Esophagus squamous epithelium (tissue), 5 donors: ENCODE results near the gene MAEA. TPM values are rescaled to one million over a fixed set of nuclear protein-coding genes. Genes with fewer than 3 reads are reported as not detected.

Experiments used
- DNase-seq: peaks from one replicate; lab custom pipeline; 2025; lab: John Stamatoyannopoulos, UW
- H3K27ac ChIP-seq, 4 donors: fragments of 200-600 bp; sonication (generic); one replicate each; pipeline ENCODE4 v1.5.1; 2016 to 2019; ENCODE audit warnings: mild to moderate bottlenecking in 1 of 4
- H3K27me3 ChIP-seq, 4 donors: fragments of 200-600 bp; sonication (generic); 1 replicate in 3 of 4; 2 replicates in 1 of 4; pipeline versions ENCODE4 v1.5.1 to v1.6.0; 2017 to 2021; ENCODE audit warnings: antibody characterized with exemption in 1 of 4
- H3K36me3 ChIP-seq, 3 donors: fragments of 200-600 bp; sonication (generic); one replicate each; pipeline ENCODE4 v1.5.1; 2016 to 2019
- H3K4me1 ChIP-seq, 3 donors: fragments of 200-600 bp; sonication (generic); one replicate each; pipeline ENCODE4 v1.5.1; 2017 to 2019
- H3K4me3 ChIP-seq, 4 donors: fragments of 200-600 bp; sonication (generic); 1 replicate in 3 of 4; 2 replicates in 1 of 4; pipeline ENCODE4 v1.5.1; 2016 to 2019; ENCODE audit warnings: mild to moderate bottlenecking in 2 of 4, moderate library complexity in 1 of 4
- H3K9me3 ChIP-seq, 3 donors: fragments of 200-600 bp; sonication (generic); one replicate each; pipeline ENCODE4 v1.5.1; 2016 to 2019
- CTCF ChIP-seq, 6 experiments: fragments of 450-650 bp in 4 of 6; fragments of 200-600 bp in 2 of 6; sonication (generic) in 2 of 6; IDR thresholded peaks; one replicate each; pipeline ENCODE4 v1.5.1; 2016 to 2019; ENCODE audit warnings: antibody characterized with exemption in 6 of 6, mild to moderate bottlenecking in 4 of 6, moderate library complexity in 4 of 6
- POLR2A ChIP-seq, 4 donors: fragments of 450-650 bp; IDR thresholded peaks; one replicate each; pipeline ENCODE4 v1.6.1; 2017; ENCODE audit warnings: antibody characterized with exemption in 4 of 4, mild to moderate bottlenecking in 4 of 4, moderate library complexity in 3 of 4
- WGBS, 2 donors: methylation state at CpG; one replicate each; pipeline ENCODE4 v1.1.5; 2018; 5-methylcytosine and 5-hydroxymethylcytosine counted together
- intact Hi-C: fragments of 100-400 bp; cut with DNase I; formaldehyde crosslinking; loops from one replicate; pipeline ENCODE4 v1.15.0; 2022
- total RNA-seq, 4 donors: library from RNA; depleted of rRNA; stranded (reverse); fragments of >200 nt; gene quantifications; one replicate each; pipeline ENCODE4 v1.1.0, GENCODE V29; 2016
- donor health status: DM: yes; HTN: yes; CAD: no.

Gene MAEA
- total RNA-seq, 4 donors from 2014 or later: 56.6 to 78.7 (median 67.5) TPM

GRCh38 chr4:1367230-1367935, 77.7 kb downstream of the MAEA start:
- 88 to 91% methylated on average over 7 to 13 of the region's 17 CpGs for WGBS, 2 donors
- intact Hi-C loops: no loop called here
- peaks cover 0 to 79% (median 4%) of the 10 kb centered on the region in 3 donors for H3K36me3 ChIP-seq

GRCh38 chr4:1367936-1368289, 78.2 kb downstream of the MAEA start:
- H3K27ac ChIP-seq: no peak overlapping the region
- peaks cover 0 to 79% (median 4%) of the 10 kb centered on the region in 3 donors for H3K36me3 ChIP-seq
- no peak for DNase-seq
- TF ChIP-seq CTCF (IDR thresholded peaks at IDR 0.05) (no peak), POLR2A (IDR thresholded peaks at IDR 0.05) (no peak)
- intact Hi-C loops: no loop called here
- H3K9me3 ChIP-seq: no peaks in the 10 kb centered on the region
- 88 to 92% methylated on average over 3 to 5 of the region's 10 CpGs for WGBS, 2 donors
- peaks cover 0 to 13% (median 4%) of the 10 kb centered on the region in 3 donors for H3K4me1 ChIP-seq
- H3K4me3 ChIP-seq: no peak overlapping the region
- no peaks in the 10 kb centered on the region for H3K27me3 ChIP-seq

More at GRCh38 chr4:1367230-1367935, 77.7 kb downstream of the MAEA start:
- DNase-seq: no peak
- no peak overlapping the region for H3K4me3 ChIP-seq
- H3K9me3 ChIP-seq: no peaks in the 10 kb centered on the region
- H3K27me3 ChIP-seq: no peaks in the 10 kb centered on the region
- no peak overlapping the region for H3K27ac ChIP-seq
- no peak for TF ChIP-seq CTCF (IDR thresholded peaks at IDR 0.05)
- TF ChIP-seq POLR2A (IDR thresholded peaks at IDR 0.05): no peak
- H3K4me1 ChIP-seq: peaks cover 0 to 13% (median 4%) of the 10 kb centered on the region in 3 donors

DNA sequence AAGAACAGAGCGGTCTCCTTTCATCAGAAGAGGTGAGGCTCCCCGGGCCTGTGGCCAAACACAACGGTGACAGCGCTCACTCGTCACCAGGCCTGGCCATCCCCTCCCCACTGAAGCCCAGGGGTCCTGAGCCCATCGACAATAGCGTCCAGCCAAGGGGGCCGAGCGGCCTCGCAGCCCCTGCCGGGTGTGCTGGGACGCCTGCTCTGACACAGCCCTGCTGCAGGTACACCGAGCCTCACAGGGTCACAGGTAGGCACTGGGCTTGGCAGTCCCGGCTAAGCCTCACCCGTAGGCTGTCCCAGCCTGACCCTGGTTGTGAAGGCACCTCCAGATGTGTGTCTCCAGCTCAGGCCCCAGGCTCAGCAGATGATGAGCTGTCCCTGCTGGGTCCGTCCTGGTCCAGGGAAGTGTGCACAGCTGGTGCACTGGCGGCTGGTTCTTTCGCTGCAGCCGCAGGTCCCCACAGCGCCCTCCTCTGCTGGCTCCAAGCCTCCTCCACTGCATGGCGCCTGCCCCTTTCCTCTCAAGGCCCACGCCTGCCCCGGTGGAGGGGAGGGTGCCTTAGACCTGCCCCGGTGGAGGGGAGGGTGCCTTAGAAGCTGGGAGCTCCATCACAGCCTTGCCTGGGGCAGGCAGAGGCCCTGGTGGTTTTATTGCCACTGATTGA, 78.9 kb downstream of the MAEA start:
- no peaks in the 10 kb centered on the region for H3K9me3 ChIP-seq
- H3K36me3 ChIP-seq: peaks cover 4 to 79% (median 4%) of the 10 kb centered on the region in 3 donors
- no peak overlapping the region for H3K4me3 ChIP-seq
- DNase-seq: no peak
- no peak for TF ChIP-seq CTCF (IDR thresholded peaks at IDR 0.05)
- no peak for TF ChIP-seq POLR2A (IDR thresholded peaks at IDR 0.05)
- intact Hi-C loops: no loop called here
- 90 to 100% methylated on average over 2 to 9 of the region's 24 CpGs for WGBS, 2 donors
- no peaks in the 10 kb centered on the region for H3K27me3 ChIP-seq
- peaks cover 0 to 13% (median 4%) of the 10 kb centered on the region in 3 donors for H3K4me1 ChIP-seq
- H3K27ac ChIP-seq: no peak overlapping the region

GRCh38 chr4:1369091-1369450, 79.4 kb downstream of the MAEA start:
- intact Hi-C loops: no loop called here
- Histone ChIP-seq H3K27ac (no peak overlapping the region), H3K4me3 (no peak overlapping the region), H3K27me3 (no peaks in the 10 kb centered on the region), H3K9me3 (no peaks in the 10 kb centered on the region), H3K36me3 (peaks cover 4 to 83% (median 4%) of the 10 kb centered on the region in 3 donors), H3K4me1 (peaks cover 0 to 13% (median 4%) of the 10 kb centered on the region in 3 donors)
- WGBS, 2 donors: 87 to 88% methylated on average over 7 of the region's 18 CpGs
- TF ChIP-seq POLR2A (IDR thresholded peaks at IDR 0.05): no peak
- TF ChIP-seq CTCF (IDR thresholded peaks at IDR 0.05): no peak
- DNase-seq: no peak

DNA sequence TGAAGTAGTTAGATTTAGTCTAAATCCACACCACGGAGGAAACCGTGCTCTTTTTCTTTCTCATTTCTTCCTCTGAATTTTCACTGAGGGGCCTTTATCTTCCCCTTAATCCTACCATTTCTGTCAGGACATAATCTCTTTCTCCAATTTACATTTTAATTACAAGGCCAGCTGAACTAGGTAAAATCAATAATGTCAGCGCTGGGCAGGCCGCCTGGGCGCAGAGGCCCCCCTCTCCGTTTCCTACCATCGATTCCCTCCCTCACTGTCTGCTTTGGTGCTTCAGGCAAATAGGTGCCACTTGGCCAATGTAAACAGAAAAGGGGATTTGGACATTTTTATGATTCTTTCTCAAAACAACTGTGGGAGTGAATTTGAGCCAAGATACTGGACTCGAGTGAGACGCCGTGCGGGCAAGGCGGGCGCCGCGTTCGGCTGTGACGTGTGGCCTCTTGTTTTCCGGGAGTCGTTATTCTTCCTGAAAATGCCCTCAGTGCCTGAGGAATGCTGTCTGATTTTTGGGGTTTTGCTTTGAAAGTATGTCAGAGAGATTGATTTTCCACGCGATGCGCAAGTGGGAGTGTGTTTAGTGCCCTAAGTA, 79.9 kb downstream of the MAEA start:
- Histone ChIP-seq H3K4me3 (no peak overlapping the region), H3K27ac (no peak overlapping the region), H3K27me3 (no peaks in the 10 kb centered on the region), H3K36me3 (peaks cover 4 to 86% (median 4%) of the 10 kb centered on the region in 3 donors), H3K4me1 (peaks cover 0 to 12% (median 4%) of the 10 kb centered on the region in 3 donors), H3K9me3 (no peaks in the 10 kb centered on the region)
- WGBS, 2 donors: 89 to 96% methylated on average over 22 of the region's 22 CpGs
- TF ChIP-seq CTCF (IDR thresholded peaks at IDR 0.05): no peak
- no peak for TF ChIP-seq POLR2A (IDR thresholded peaks at IDR 0.05)
- no peak for DNase-seq
- intact Hi-C loops: no loop called here
